ENCODE results near the gene RPUSD4. TPM values are rescaled to one million over a fixed set of nuclear protein-coding genes. Genes with fewer than 3 reads are reported as not detected.

Gene RPUSD4
- total RNA-seq, 1 experiment from 2014 or later, result 42.9 TPM

GRCh38 chr11:126155402-126156187 is 55.9 kb downstream of the RPUSD4 start:
- H3K4me3 Mint-ChIP-seq, result no peak overlapping the region
- Histone ChIP-seq H2BK5ac (ENCODE audit: insufficient read length, low read length) (no peak overlapping the region), H4K91ac (ENCODE audit: insufficient read length, low read depth, low read length) (no peak overlapping the region), H2AK5ac (ENCODE audit: insufficient read length, low read length) (no peak overlapping the region), H3K79me1 (ENCODE audit: insufficient read depth, low read depth, low read length, poor library complexity, severe bottlenecking) (no peaks in the 10 kb centered on the region), H4K5ac (ENCODE audit: insufficient read length, low read depth, low read length) (no peak overlapping the region), H3K23ac (ENCODE audit: insufficient read length, low read depth, low read length) (no peak overlapping the region), H2BK12ac (ENCODE audit: insufficient read length, low read depth, low read length) (no peak overlapping the region), H2BK20ac (ENCODE audit: low read depth, low read length, poor library complexity, severe bottlenecking) (no peak overlapping the region), H3K79me2 (ENCODE audit: insufficient read depth, low read length) (no peaks in the 10 kb centered on the region), H3T11ph (ENCODE audit: low read length) (no peak overlapping the region), H3K23me2 (ENCODE audit: insufficient read length, low read depth, low read length, poor library complexity, severe bottlenecking) (no peaks in the 10 kb centered on the region), H3K4ac (ENCODE audit: low read depth, low read length) (no peak overlapping the region), H3K27ac (ENCODE audit: insufficient read length, low read depth, low read length) (no peak overlapping the region), H3K9ac (ENCODE audit: extremely low read depth, insufficient read length, low read length) (no peak overlapping the region), H3K4me2 (ENCODE audit: insufficient read depth, insufficient read length, low read length) (no peak overlapping the region), H4K8ac (replicated peaks; ENCODE audit: insufficient read length, low read depth, low read length) (no peak overlapping the region), H4K20me1 (ENCODE audit: control insufficient read depth, insufficient read depth, insufficient read length) (no peaks in the 10 kb centered on the region), H3K9me3 (ENCODE audit: control insufficient read depth, low read depth, low read length) (no peaks in the 10 kb centered on the region), H3K27me3 (ENCODE audit: insufficient read depth, low read length) (no peaks in the 10 kb centered on the region), H2BK15ac (ENCODE audit: low read depth, low read length) (no peak overlapping the region), H3K4me1 (ENCODE audit: insufficient read depth, low read length) (peaks cover 7% of the 10 kb centered on the region; the same call in 1 of the 2 replicates), H3K14ac (ENCODE audit: insufficient read depth, low read length) (no peak overlapping the region), H3K18ac (ENCODE audit: insufficient read length, low read depth, low read length) (no peak overlapping the region), H3K56ac (ENCODE audit: insufficient read length, low read depth, low read length) (no peak overlapping the region), H2AFZ (ENCODE audit: low read length) (no peak overlapping the region), H2BK120ac (ENCODE audit: low read depth, low read length, poor library complexity, severe bottlenecking) (no peak overlapping the region)
- peaks cover 9 to 14% of the 10 kb centered on the region in 2 experiments for H3K9me3 Mint-ChIP-seq
- peaks cover 6% of the 10 kb centered on the region for H3K27me3 Mint-ChIP-seq (ENCODE audit: low read depth)
- WGBS (ENCODE audit: extremely low coverage, insufficient read length, low lambda C conversion rate), result no CpG with 5 or more reads among the region's 28 CpGs
- H3K4me1 Mint-ChIP-seq, result peaks cover 27 to 28% of the 10 kb centered on the region in 2 experiments
- no peak for TF ChIP-seq CTCF (conservative IDR thresholded peaks at IDR 0.05)
- DNase-seq, result no peak
- peaks cover 4 to 13% (median 5%) of the 10 kb centered on the region in 3 experiments; a peak in 6 of 7 replicates for H3K36me3 Mint-ChIP-seq (ENCODE audit: insufficient read depth in 1 of 3, low read depth in 3 of 3)
- no peak overlapping the region; a peak in 1 of 7 replicates for H3K27ac Mint-ChIP-seq
